Measurements from ENCODE around the gene KCNG2.

Gene KCNG2

GRCh38 chr18:79911344-79912270, 113.9 kb downstream of the KCNG2 start:
- Histone ChIP-seq H3K36me3 (ENCODE audit: low read depth) (no peaks in the 10 kb centered on the region), H3K4me3 (ENCODE audit: severe bottlenecking) (no peak overlapping the region), H3K27ac (ENCODE audit: poor library complexity, severe bottlenecking) (no peak overlapping the region), H3K4me1 (ENCODE audit: insufficient read depth, poor library complexity, severe bottlenecking) (no peaks in the 10 kb centered on the region), H3K9me3 (ENCODE audit: severe bottlenecking) (no peaks in the 10 kb centered on the region), H3K27me3 (ENCODE audit: insufficient read depth, poor library complexity, severe bottlenecking) (no peaks in the 10 kb centered on the region)
- TF ChIP-seq CTCF (IDR thresholded peaks at IDR 0.05; ENCODE audit: poor library complexity, severe bottlenecking) = no peak
- ATAC-seq (ENCODE audit: low read depth) = no peak
- no peak for DNase-seq (ENCODE audit: low spot score)

GRCh38 chr18:79912409-79912991, 114.8 kb downstream of the KCNG2 start:
- Histone ChIP-seq H3K27me3 (ENCODE audit: insufficient read depth, poor library complexity, severe bottlenecking) (no peaks in the 10 kb centered on the region), H3K4me3 (ENCODE audit: severe bottlenecking) (no peak overlapping the region), H3K4me1 (ENCODE audit: insufficient read depth, poor library complexity, severe bottlenecking) (no peaks in the 10 kb centered on the region), H3K27ac (ENCODE audit: poor library complexity, severe bottlenecking) (no peak overlapping the region), H3K36me3 (ENCODE audit: low read depth) (no peaks in the 10 kb centered on the region), H3K9me3 (ENCODE audit: severe bottlenecking) (no peaks in the 10 kb centered on the region)
- no peak for TF ChIP-seq CTCF (IDR thresholded peaks at IDR 0.05; ENCODE audit: poor library complexity, severe bottlenecking)
- ATAC-seq (ENCODE audit: low read depth) = no peak
- DNase-seq (ENCODE audit: low spot score) = no peak

- no peak for DNase-seq (ENCODE audit: low spot score)
- TF ChIP-seq CTCF (IDR thresholded peaks at IDR 0.05; ENCODE audit: poor library complexity, severe bottlenecking) = no peak
- no peaks in the 10 kb centered on the region for H3K9me3 ChIP-seq (ENCODE audit: severe bottlenecking)
- H3K36me3 ChIP-seq (ENCODE audit: low read depth) = no peaks in the 10 kb centered on the region
- no peak overlapping the region for H3K27ac ChIP-seq (ENCODE audit: poor library complexity, severe bottlenecking)
- H3K4me1 ChIP-seq (ENCODE audit: insufficient read depth, poor library complexity, severe bottlenecking) = no peaks in the 10 kb centered on the region
- no peak for ATAC-seq (ENCODE audit: low read depth)
- no peaks in the 10 kb centered on the region for H3K27me3 ChIP-seq (ENCODE audit: insufficient read depth, poor library complexity, severe bottlenecking)
- no peak overlapping the region for H3K4me3 ChIP-seq (ENCODE audit: severe bottlenecking)
These were observed 115.5 kb downstream of the KCNG2 start for GRCh38 chr18:79912994-79913831.

GRCh38 chr18:79914614-79915160, 116.9 kb downstream of the KCNG2 start:
- Histone ChIP-seq H3K27ac (ENCODE audit: poor library complexity, severe bottlenecking) (no peak overlapping the region), H3K4me1 (ENCODE audit: insufficient read depth, poor library complexity, severe bottlenecking) (no peaks in the 10 kb centered on the region), H3K27me3 (ENCODE audit: insufficient read depth, poor library complexity, severe bottlenecking) (no peaks in the 10 kb centered on the region), H3K36me3 (ENCODE audit: low read depth) (peaks cover 5% of the 10 kb centered on the region), H3K9me3 (ENCODE audit: severe bottlenecking) (no peaks in the 10 kb centered on the region), H3K4me3 (ENCODE audit: severe bottlenecking) (no peak overlapping the region)
- no peak for TF ChIP-seq CTCF (IDR thresholded peaks at IDR 0.05; ENCODE audit: poor library complexity, severe bottlenecking)
- ATAC-seq (ENCODE audit: low read depth) (no peak), DNase-seq (ENCODE audit: low spot score) (no peak)

Measured in RWPE2 (cell line).